Activated CD8-positive, alpha-beta memory T cell treated with anti-CD3 and anti-CD28 coated beads, Interleukin-2, amount 50 U/mL, for 24 hours (primary cell): Measurements from ENCODE around the gene IL5RA.

ENCODE experiments used
- DNase-seq: peaks from one replicate; pipeline ENCODE4 v3.0.0-alpha.2; 2020; ENCODE audit errors: extremely low read depth

The IL5RA gene

GRCh38 chr3:3066378-3066777 is 43.8 kb downstream of the IL5RA start:
- no peak for DNase-seq

GRCh38 chr3:3065876-3066275 is 44.3 kb downstream of the IL5RA start:
- DNase-seq: no peak

GRCh38 chr3:3064297-3064696 is 45.9 kb downstream of the IL5RA start:
- DNase-seq: no peak

GRCh38 chr3:3059645-3060044 is 50.5 kb downstream of the IL5RA start:
- no peak for DNase-seq

GRCh38 chr3:3053974-3054373 is 56.2 kb downstream of the IL5RA start:
- no peak for DNase-seq

GRCh38 chr3:3038201-3038991 is 71.8 kb downstream of the IL5RA start:
- no peak for DNase-seq

GRCh38 chr3:3037156-3037555 is 73.0 kb downstream of the IL5RA start:
- DNase-seq: no peak

GRCh38 chr3:3031326-3031725 is 78.8 kb downstream of the IL5RA start:
- DNase-seq: no peak

- DNase-seq: no peak
Measured at GRCh38 chr3:3027976-3028567, 82.1 kb downstream of the IL5RA start.

GRCh38 chr3:3023111-3023745 is 86.9 kb downstream of the IL5RA start:
- DNase-seq: no peak

GRCh38 chr3:3020209-3020608 is 90.0 kb downstream of the IL5RA start:
- no peak for DNase-seq
